ENCODE results near the gene IWS1.

IWS1 gene

DNA sequence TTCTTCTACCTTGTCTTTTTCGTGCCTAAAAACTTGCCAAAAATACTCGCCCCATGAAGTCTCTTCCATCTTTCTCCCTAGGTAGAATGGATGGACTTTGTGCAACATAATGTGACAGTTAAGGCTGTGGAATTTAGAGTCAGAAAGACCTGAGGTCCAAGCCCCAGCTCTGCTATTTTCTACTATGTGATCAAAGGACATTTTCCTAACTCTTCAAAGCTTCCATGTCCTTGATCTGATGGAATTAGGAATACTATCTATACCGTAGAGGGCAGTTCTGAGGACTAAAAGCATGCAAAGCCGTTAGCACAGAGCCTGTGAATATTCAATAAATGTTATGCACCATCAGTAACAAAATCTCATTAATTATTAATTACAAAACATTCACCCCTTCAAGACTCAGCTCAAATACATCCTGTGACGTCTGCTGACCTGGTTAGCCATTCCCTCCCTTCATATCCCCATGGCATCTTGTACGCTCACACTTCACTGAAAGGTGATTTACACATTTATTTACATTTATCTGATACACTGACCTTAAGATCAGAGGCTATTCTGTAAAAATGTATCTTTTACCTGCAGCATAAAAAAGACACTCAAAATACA lies 15.1 kb downstream of the IWS1 start:
- Histone ChIP-seq H3K36me3 (replicated peaks; ENCODE audit: insufficient read depth, low read length) (no peaks in the 10 kb centered on the region), H3K9me2 (replicated peaks; ENCODE audit: insufficient read depth, low read length) (no peaks in the 10 kb centered on the region), H2AFZ (ENCODE audit: low read length) (no peak overlapping the region), H3K9ac (ENCODE audit: low read length) (no peak overlapping the region), H3F3A (ENCODE audit: insufficient read depth, low read length) (no peaks in the 10 kb centered on the region), H3K9me3 (replicated peaks; ENCODE audit: insufficient read depth, low read length) (no peaks in the 10 kb centered on the region), H3K27me3 (replicated peaks; ENCODE audit: insufficient read depth, low read length) (no peaks in the 10 kb centered on the region), H3K4me1 (ENCODE audit: low read length) (no peaks in the 10 kb centered on the region), H3K79me2 (ENCODE audit: low read length) (peaks cover 99% of the 10 kb centered on the region), H3K4me3 (ENCODE audit: low read length) (no peak overlapping the region), H4K20me1 (ENCODE audit: insufficient read depth, low read length) (peaks cover 26% of the 10 kb centered on the region), H3K27ac (ENCODE audit: low read length) (no peak overlapping the region), H3K4me2 (ENCODE audit: low read depth, low read length) (no peak overlapping the region)
- no peak for TF ChIP-seq EZH2phosphoT487 (IDR thresholded peaks at IDR 0.05; ENCODE audit: low read length)
- TF ChIP-seq, protein P1, sequence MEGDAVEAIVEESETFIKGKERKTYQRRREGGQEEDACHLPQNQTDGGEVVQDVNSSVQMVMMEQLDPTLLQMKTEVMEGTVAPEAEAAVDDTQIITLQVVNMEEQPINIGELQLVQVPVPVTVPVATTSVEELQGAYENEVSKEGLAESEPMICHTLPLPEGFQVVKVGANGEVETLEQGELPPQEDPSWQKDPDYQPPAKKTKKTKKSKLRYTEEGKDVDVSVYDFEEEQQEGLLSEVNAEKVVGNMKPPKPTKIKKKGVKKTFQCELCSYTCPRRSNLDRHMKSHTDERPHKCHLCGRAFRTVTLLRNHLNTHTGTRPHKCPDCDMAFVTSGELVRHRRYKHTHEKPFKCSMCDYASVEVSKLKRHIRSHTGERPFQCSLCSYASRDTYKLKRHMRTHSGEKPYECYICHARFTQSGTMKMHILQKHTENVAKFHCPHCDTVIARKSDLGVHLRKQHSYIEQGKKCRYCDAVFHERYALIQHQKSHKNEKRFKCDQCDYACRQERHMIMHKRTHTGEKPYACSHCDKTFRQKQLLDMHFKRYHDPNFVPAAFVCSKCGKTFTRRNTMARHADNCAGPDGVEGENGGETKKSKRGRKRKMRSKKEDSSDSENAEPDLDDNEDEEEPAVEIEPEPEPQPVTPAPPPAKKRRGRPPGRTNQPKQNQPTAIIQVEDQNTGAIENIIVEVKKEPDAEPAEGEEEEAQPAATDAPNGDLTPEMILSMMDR (IDR thresholded peaks at IDR 0.05; ENCODE audit: low read length): no peak
- TF ChIP-seq EZH2 (optimal IDR thresholded peaks at IDR 0.05; ENCODE audit: low read depth, low read length): no peak
- DNase-seq: no peak

DNA sequence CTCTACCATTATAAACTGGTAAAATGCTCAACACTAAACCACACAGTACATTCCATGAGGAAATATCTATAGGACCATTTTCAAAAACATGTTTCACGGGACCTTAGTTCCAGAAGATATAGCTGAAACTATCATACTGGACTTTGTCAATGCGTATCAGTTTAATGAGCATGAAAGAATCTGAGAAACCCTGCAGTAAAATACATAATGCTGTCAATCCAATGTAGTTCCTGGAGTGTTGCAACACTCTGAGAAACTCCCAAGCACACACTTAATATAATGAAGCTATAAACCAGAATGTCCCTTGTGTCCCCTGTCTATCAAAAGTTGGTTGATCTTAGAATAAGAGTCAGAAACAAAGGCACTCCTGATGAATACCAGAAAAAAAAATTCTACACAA lies 16.2 kb downstream of the IWS1 start:
- Histone ChIP-seq H3F3A (ENCODE audit: insufficient read depth, low read length) (no peaks in the 10 kb centered on the region), H3K9me3 (replicated peaks; ENCODE audit: insufficient read depth, low read length) (no peaks in the 10 kb centered on the region), H2AFZ (ENCODE audit: low read length) (no peak overlapping the region), H3K9me2 (replicated peaks; ENCODE audit: insufficient read depth, low read length) (no peaks in the 10 kb centered on the region), H3K27ac (ENCODE audit: low read length) (no peak overlapping the region), H3K36me3 (replicated peaks; ENCODE audit: insufficient read depth, low read length) (0 out of 2 replicates have a peak, but pooled peaks cover 1% of the 10 kb centered on the region), H3K4me1 (ENCODE audit: low read length) (no peaks in the 10 kb centered on the region), H3K9ac (ENCODE audit: low read length) (no peak overlapping the region), H3K27me3 (replicated peaks; ENCODE audit: insufficient read depth, low read length) (no peaks in the 10 kb centered on the region), H4K20me1 (ENCODE audit: insufficient read depth, low read length) (peaks cover 21% of the 10 kb centered on the region), H3K4me2 (ENCODE audit: low read depth, low read length) (no peak overlapping the region), H3K4me3 (ENCODE audit: low read length) (no peak overlapping the region), H3K79me2 (ENCODE audit: low read length) (peaks cover 97% of the 10 kb centered on the region)
- TF ChIP-seq EZH2phosphoT487 (IDR thresholded peaks at IDR 0.05; ENCODE audit: low read length) (no peak), EZH2 (optimal IDR thresholded peaks at IDR 0.05; ENCODE audit: low read depth, low read length) (no peak)
- TF ChIP-seq, protein P1 (IDR thresholded peaks at IDR 0.05; ENCODE audit: low read length): no peak
- DNase-seq: no peak

DNA sequence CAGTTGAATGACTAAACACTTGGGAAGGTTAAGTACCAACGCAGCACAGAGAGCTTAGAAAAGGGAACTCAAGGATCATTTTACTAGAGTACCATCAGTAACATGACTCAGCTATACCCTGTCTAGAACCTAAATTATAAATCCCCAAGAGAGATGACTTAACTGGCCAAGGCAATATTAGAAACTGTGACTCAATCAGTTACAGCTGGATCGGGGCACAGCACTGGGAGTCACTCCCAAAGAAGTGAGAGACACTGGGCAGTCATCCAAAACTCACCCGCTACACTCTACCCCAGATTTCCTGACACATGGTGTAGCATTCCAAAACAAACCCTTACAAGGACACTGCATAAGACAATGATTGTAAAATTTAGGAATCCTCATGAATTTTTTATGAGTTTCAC lies 17.7 kb downstream of the IWS1 start:
- peaks cover 21% of the 10 kb centered on the region for H4K20me1 ChIP-seq (ENCODE audit: insufficient read depth, low read length)
- H3K4me1 ChIP-seq (ENCODE audit: low read length): no peaks in the 10 kb centered on the region
- H3K4me3 ChIP-seq (ENCODE audit: low read length): no peak overlapping the region
- no peak overlapping the region for H3K27ac ChIP-seq (ENCODE audit: low read length)
- DNase-seq: no peak
- H3K9me2 ChIP-seq (replicated peaks; ENCODE audit: insufficient read depth, low read length): no peaks in the 10 kb centered on the region
- H3K9ac ChIP-seq (ENCODE audit: low read length): no peak overlapping the region
- no peaks in the 10 kb centered on the region for H3K9me3 ChIP-seq (replicated peaks; ENCODE audit: insufficient read depth, low read length)
- H3F3A ChIP-seq (ENCODE audit: insufficient read depth, low read length): no peaks in the 10 kb centered on the region
- no peak overlapping the region for H3K4me2 ChIP-seq (ENCODE audit: low read depth, low read length)
- H3K36me3 ChIP-seq (replicated peaks; ENCODE audit: insufficient read depth, low read length): peaks cover 13% of the 10 kb centered on the region
- no peak overlapping the region for H2AFZ ChIP-seq (ENCODE audit: low read length)
- H3K27me3 ChIP-seq (replicated peaks; ENCODE audit: insufficient read depth, low read length): no peaks in the 10 kb centered on the region
- TF ChIP-seq, protein P1 (IDR thresholded peaks at IDR 0.05; ENCODE audit: low read length): no peak
- no peak for TF ChIP-seq EZH2phosphoT487 (IDR thresholded peaks at IDR 0.05; ENCODE audit: low read length)
- TF ChIP-seq EZH2 (optimal IDR thresholded peaks at IDR 0.05; ENCODE audit: low read depth, low read length): no peak
- peaks cover 96% of the 10 kb centered on the region for H3K79me2 ChIP-seq (ENCODE audit: low read length)
